Measurements from ENCODE around the gene LITAFD.

Gene LITAFD

GRCh38 chr16:8919089-8919933, 37.2 kb downstream of the LITAFD start:
- H3K4me3 ChIP-seq (ENCODE audit: low read length), result no peak overlapping the region
- no peak for TF ChIP-seq CTCF (conservative IDR thresholded peaks at IDR 0.05; ENCODE audit: low read depth, low read length)
- no peak for DNase-seq (ENCODE audit: low read depth)

- TF ChIP-seq CTCF (conservative IDR thresholded peaks at IDR 0.05; ENCODE audit: low read depth, low read length), result no peak
- DNase-seq (ENCODE audit: low read depth), result no peak
- H3K4me3 ChIP-seq (ENCODE audit: low read length), result no peak overlapping the region
These were observed 37.8 kb downstream of the LITAFD start for GRCh38 chr16:8919934-8920462.

- H3K4me3 ChIP-seq (ENCODE audit: low read length), result no peak overlapping the region
- peak; percentile 29 for DNase-seq (ENCODE audit: low read depth)
- TF ChIP-seq CTCF (conservative IDR thresholded peaks at IDR 0.05; ENCODE audit: low read depth, low read length), result no peak
These were observed 38.6 kb downstream of the LITAFD start for GRCh38 chr16:8920645-8921346.

GRCh38 chr16:8921347-8921984, 39.3 kb downstream of the LITAFD start:
- no peak for DNase-seq (ENCODE audit: low read depth)
- no peak overlapping the region for H3K4me3 ChIP-seq (ENCODE audit: low read length)
- TF ChIP-seq CTCF (conservative IDR thresholded peaks at IDR 0.05; ENCODE audit: low read depth, low read length), result no peak

GRCh38 chr16:8923199-8923598, 41.0 kb downstream of the LITAFD start:
- TF ChIP-seq CTCF (conservative IDR thresholded peaks at IDR 0.05; ENCODE audit: low read depth, low read length), result no peak
- no peak for DNase-seq (ENCODE audit: low read depth)
- H3K4me3 ChIP-seq (ENCODE audit: low read length), result no peak overlapping the region

GRCh38 chr16:8924214-8924613, 42.1 kb downstream of the LITAFD start:
- H3K4me3 ChIP-seq (ENCODE audit: low read length), result no peak overlapping the region
- TF ChIP-seq CTCF (conservative IDR thresholded peaks at IDR 0.05; ENCODE audit: low read depth, low read length), result no peak
- no peak for DNase-seq (ENCODE audit: low read depth)

All from retinal pigment epithelial cell (primary cell).